Hindlimb muscle (tissue), 1 donor: ENCODE results near the gene MFAP2. TPM values are rescaled to one million over a fixed set of nuclear protein-coding genes. Genes with fewer than 3 reads are reported as not detected.
"Not testable (repeated sequence)": the region's sequence is repeated elsewhere in the genome, so short reads cannot be mapped to it uniquely, and the experiment has no call there.

Source experiments
- DNase-seq: peaks from one replicate; pipeline ENCODE4 v3.0.0-alpha.2; 2013
- polyA plus RNA-seq: library from polyadenylated mRNA; unstranded; fragments of 120-200 nt; gene quantifications from one replicate; pipeline ENCODE4 v1.2.1, GENCODE V29; 2013; ENCODE audit not compliant: insufficient read length

MFAP2 gene
- polyA plus RNA-seq, 1 donor = 70.4 TPM

GRCh38 chr1:16958475-16958874 lies 21.9 kb downstream of the MFAP2 start:
- no peak for DNase-seq

- DNase-seq = no peak
Measured at GRCh38 chr1:16957731-16958130, 22.7 kb downstream of the MFAP2 start.

GRCh38 chr1:16956775-16957174 lies 23.6 kb downstream of the MFAP2 start:
- DNase-seq = no peak

- DNase-seq = no peak
Measured at GRCh38 chr1:16955186-16955585, 25.2 kb downstream of the MFAP2 start.

- DNase-seq = no peak
Measured at GRCh38 chr1:16954579-16954978, 25.8 kb downstream of the MFAP2 start.

- not testable (repeated sequence) for DNase-seq
Measured at GRCh38 chr1:16952376-16952775, 28.0 kb downstream of the MFAP2 start.

GRCh38 chr1:16949026-16949425 lies 31.4 kb downstream of the MFAP2 start:
- not testable (repeated sequence) for DNase-seq

- DNase-seq = not testable (repeated sequence)
Measured at GRCh38 chr1:16948282-16948891, 32.0 kb downstream of the MFAP2 start.

- DNase-seq = no peak
Measured at GRCh38 chr1:16946646-16947045, 33.8 kb downstream of the MFAP2 start.

GRCh38 chr1:16946185-16946584 lies 34.2 kb downstream of the MFAP2 start:
- not testable (repeated sequence) for DNase-seq

- DNase-seq = not testable (repeated sequence)
Measured at GRCh38 chr1:16945512-16945911, 34.9 kb downstream of the MFAP2 start.

GRCh38 chr1:16944038-16944437 lies 36.4 kb downstream of the MFAP2 start:
- DNase-seq = no peak

GRCh38 chr1:16939386-16940180 lies 40.8 kb downstream of the MFAP2 start:
- not testable (repeated sequence) for DNase-seq

GRCh38 chr1:16938351-16939321 lies 41.8 kb downstream of the MFAP2 start:
- no peak for DNase-seq

GRCh38 chr1:16936580-16936979 lies 43.8 kb downstream of the MFAP2 start:
- not testable (repeated sequence) for DNase-seq

- DNase-seq = not testable (repeated sequence)
Measured at GRCh38 chr1:16933945-16934344, 46.5 kb downstream of the MFAP2 start.

- DNase-seq = not testable (repeated sequence)
Measured at GRCh38 chr1:16931206-16931934, 49.0 kb downstream of the MFAP2 start.

- DNase-seq = not testable (repeated sequence)
Measured at GRCh38 chr1:16929146-16930041, 51.0 kb downstream of the MFAP2 start.

GRCh38 chr1:16927711-16928485 lies 52.5 kb downstream of the MFAP2 start:
- no peak for DNase-seq

- no peak for DNase-seq
Measured at GRCh38 chr1:16927256-16927655, 53.2 kb downstream of the MFAP2 start.
